NCI-H1436 treated with DMSO at 0.1 percent for 48 hours (cell line): ENCODE measurements around the gene TMEM108.

Experiments used
- DNase-seq: peaks from one replicate; lab custom pipeline; 2025; lab: John Stamatoyannopoulos, UW

TMEM108 gene

DNA sequence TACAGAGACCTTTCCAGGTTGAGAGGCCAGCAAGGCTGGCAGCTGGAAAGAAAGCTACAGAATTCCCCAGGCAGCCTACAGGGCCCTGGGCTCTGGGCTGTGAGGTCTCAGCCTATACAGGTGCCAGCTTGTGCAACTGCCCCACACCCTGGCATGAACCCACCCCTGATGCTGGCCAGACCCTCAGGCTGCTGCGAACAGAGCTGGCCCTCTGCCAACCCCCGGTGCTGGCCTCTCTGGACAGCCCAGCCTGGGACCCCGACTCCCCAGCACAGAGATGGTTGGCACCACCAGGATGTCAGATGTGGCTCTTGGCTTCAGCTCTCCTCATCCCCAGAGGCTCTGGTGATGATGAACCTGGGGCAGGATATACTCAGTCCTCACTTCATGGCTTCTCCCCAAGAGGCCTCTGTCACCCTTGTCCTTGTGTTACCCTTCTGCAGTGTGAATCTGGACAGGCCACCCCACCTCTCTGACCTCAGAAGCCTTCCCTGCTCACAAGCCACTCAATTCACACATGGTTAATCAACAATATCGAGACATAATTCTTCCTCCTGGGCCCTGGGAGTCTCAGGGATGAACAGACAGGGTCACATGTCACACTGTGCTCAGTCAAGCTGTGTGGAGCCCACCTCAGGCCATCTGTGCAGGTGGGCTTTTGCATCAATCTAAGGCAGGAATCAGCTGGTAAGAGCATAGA, 350.7 kb downstream of the TMEM108 start:
- DNase-seq, result no peak

DNA sequence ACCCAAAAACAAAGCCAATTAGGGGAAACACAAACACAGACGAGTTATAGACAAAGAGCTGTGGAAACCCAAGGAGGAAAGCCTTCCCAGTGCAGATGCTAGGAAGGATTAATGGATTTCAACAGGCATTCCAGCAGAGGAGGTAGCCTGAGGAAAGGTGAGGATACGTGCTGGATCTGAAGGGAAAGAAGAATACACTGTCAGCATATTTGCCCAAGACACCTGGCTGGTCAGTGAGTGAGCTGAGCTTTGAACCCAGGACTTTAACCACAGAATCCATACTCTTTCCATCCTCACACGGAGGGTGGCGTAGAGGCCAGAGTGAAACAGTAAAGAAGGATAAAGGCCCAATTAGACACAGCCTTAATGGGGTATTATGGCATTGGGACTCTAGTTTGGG, 352.5 kb downstream of the TMEM108 start:
- DNase-seq, result no peak

GRCh38 chr3:133393204-133393603, 355.0 kb downstream of the TMEM108 start:
- DNase-seq, result no peak

DNA sequence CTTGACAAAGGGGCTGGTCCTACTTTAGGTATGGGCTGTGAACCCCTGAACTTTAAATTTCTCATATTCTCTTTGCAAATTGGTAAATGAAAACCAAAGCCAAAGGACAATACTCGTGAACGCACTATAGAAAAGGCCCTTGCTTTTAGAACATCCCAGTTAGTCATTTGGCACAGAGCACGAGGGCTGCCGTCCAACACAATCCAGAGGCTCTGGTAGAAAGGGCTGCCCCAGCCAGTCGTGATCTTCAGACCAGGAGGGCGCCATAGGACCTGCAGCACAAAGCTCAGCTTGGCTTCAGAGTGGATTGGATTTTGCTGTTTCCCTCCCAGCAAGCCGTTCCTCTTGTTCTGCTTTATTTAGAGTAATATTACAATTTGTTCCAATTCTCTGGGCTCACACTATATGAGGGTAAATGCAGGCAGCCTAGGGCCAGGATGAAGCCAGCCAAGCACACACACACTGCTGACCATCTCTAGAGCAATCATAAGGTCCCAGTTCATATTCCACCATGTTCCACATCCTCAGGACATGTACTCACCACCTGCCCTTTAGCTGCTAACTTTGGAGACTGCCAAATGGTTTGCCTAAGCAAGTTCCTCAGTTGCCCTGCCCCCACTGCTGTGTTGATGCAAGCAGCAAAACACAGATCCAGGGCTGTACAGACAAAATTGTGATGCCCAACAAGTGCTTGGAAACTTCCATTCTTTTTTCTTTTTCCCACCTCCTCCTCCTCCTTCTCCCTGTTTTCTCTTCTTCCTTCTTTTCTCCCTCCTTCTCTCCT, 355.7 kb downstream of the TMEM108 start:
- no peak for DNase-seq

DNA sequence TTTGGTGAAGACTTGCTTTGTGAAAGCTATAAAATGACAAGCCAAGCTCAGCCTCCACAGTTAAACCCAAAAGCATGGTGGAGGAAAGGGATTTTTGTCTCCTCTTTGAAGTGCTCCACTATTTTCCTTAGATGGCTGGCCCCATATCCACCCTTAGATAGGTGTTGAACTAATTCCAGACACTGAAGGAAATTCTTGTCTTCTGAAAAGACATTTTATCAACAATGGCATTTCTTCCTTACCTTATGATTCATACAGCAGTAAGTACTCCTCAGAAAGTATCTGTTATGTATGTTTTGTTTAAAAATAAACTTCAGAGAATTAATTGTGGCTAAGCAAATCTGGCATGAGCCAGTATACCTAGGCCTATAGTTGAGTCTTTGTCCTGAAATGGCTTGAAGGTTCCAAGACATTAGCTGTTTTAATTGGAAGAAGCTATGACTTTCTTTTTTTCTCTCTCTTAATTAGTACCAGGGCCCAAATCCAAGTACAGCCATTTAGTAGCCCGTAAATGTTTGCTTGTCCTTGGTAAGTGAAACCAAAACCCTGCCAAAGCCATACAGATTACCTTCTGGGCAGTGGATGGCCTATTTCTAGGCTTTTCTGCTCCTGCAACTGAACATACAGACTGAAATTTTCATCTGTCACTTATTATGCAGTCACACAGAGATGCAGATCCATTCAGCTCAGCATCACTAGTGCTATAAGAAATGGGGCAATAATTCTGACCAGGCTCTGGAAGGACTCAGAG, 356.5 kb downstream of the TMEM108 start:
- no peak for DNase-seq

DNA sequence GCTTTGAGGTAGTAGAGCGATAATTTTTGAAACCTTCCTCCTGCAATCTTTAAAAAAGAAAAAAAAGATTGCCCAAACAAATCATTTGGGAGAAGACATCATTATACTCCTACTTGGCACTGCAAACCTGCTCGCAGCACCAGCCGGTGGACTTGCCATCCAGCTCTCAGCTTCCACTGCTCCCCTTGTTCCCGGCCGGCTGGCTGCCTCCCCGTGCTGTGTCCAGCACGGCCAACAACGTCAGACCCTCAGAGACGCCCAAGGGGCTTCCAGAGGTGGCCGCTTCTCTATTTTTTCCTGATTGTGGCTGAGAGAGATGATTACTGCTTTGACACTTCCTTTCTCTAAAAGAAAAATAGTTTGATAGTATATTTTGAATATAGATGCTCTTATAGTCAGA, 358.7 kb downstream of the TMEM108 start:
- no peak for DNase-seq

DNA sequence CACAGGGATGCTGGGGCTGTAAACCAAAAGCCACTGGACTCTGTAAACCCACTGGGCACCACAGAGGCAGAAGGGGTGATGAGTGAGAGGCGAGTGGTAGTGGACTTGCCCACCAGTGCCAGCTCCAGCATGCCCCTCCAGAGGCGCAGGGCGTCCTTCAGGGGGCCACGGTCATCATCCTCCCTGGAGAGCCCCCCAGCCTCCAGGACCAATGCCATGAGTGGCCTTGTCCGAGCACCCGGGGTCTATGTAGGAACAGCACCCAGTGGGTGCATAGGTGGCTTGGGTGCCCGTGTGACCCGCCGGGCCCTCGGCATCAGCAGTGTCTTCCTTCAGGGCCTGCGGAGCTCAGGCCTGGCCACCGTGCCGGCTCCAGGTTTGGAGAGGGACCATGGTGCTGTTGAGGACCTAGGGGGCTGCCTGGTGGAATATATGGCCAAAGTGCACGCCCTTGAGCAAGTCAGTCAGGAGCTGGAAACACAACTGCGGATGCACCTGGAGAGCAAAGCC, 361.9 kb downstream of the TMEM108 start, which contains the start of gene BFSP2:
Gene BFSP2, plus strand, starts transcription at position 51 of the 510 bp plus-strand sequence. Its CDS starts 28 bp downstream, at position 79.
- no peak for DNase-seq

- no peak for DNase-seq
Measured at GRCh38 chr3:133401374-133402135, 363.4 kb downstream of the TMEM108 start.

GRCh38 chr3:133404920-133405319, 366.7 kb downstream of the TMEM108 start:
- no peak for DNase-seq

DNA sequence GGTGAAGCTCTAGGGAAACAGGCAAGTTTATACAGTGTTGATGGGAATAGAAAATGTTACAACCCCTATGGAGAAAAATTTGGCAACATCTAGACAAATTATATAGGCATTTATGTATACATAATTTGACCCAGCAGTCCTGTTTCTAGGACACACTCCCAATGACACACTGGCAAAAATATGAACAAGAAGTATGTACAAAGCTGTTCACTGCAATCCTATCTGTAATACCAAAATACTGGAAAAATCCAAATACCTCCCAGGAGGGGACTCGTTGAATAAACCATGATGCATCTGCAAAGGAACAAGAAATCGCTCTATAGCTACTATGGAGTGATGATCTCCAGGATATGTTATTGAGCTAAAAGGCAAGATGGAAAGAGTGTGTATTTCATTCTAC, 370.2 kb downstream of the TMEM108 start:
- DNase-seq, result no peak

GRCh38 chr3:133408961-133409360, 370.8 kb downstream of the TMEM108 start:
- DNase-seq, result no peak

DNA sequence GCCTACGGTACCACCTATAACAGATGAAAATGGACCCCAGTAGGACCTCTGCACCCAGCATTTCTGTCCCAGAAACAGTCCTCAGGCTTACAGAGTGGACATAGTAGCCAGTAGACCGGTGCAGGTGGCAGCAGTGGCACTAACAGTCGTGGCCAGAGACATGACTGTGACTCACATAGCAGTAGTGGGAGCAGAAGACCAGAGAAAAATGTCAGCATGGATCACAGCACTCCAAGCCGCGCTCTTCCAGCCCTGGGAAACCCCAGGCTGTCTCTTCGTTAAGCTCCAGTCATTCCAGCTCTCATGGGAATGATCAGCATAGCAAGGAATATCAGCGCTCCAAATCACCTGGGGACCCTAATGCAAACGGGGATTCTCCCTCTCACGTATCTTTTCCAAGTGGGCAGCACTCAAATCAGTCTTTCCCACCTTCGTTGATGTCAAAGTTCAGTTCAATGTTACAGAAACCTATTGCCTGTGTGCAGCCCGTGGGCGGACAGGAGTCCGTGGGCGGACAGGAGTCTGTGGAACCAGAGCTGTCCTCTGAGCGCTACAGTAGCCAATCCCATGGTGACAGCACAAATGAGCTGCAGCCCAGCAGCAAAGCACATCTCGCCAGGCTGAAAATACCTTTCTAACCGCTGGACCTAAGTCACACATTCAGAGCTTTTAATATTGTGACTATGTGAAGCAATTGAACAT, 372.2 kb downstream of the TMEM108 start:
- no peak for DNase-seq

- no peak for DNase-seq
Measured at GRCh38 chr3:133412183-133413132, 374.3 kb downstream of the TMEM108 start.

DNA sequence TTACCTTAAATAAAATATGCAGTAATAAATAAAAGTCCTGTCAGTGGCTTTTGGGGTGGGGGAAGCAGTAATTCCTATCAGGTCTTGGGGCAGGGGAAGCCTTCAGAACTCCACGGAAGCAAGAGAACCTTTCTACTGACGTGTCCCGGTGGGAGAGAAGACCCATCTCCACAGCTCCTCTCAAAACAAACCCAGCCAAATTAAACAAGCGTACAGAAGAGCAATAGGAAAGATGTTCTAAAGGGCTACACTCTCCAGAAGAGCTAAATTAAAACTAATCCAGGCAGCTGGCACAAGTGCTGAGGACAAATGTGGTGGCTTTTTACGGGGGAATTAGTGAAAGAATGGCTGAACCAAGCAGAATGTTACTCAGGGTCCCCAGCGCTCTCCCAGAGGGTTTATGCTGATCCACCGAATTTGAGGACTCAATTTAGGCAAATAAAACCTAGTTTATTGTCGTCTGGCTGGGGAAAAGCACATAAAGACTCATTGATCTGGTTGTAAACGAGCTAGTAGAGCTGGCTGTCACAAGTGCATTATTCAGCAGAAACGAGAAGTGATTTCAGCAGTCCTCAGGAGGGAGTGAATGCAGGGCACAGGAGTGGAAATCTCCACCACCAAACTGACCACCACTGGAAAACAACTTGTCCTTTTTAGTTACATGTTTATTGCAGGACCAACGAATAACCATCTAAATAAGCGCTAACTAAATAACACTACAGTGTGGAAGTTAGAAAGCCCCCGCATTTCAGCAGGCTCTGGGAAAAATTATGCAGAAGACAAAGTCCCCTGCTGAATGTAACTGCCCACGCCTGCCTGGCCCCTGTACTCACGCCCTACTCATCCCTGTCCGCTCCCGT, 375.2 kb downstream of the TMEM108 start:
- DNase-seq, result peak; percentile 27

- DNase-seq, result no peak
Measured at GRCh38 chr3:133414021-133414392, 375.8 kb downstream of the TMEM108 start.

- no peak for DNase-seq
Measured at GRCh38 chr3:133418361-133418760, 380.2 kb downstream of the TMEM108 start.

DNA sequence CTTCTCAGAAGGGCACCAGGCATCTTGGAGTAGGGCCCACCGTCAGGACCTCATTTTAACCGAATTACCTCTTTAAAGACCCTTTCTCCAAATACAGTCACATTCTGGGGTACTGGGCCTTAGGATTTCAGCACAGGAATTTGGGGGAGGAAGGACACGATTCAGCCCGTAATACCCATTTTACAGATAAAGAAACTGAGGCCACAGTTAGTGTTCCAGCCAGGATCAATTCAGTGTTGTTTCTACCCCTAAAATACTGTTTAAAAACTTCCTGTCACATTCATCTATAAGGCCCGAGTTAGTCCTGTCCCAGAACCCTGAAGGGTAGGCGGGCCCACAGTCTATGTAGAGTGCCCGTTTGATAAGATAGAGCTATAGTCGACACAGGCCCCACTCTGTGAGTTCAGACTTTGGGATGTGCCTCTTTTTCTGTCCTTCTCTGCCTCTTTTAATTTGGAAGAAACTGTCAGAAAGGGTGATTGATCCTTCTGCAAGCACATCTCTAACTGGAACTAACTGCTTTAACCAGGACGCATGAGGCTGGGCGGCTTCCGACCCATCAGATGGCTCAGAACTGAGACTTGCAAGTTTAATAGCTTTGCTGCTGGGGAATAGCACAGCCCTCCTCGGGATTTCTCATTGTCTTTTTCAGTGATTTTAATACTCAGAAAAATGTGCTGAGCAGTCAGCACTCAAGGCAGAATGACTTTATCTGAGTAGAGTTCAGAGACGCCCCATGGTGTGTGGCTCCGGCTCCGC, 381.1 kb downstream of the TMEM108 start:
- DNase-seq, result no peak
